ENCODE data around the gene PTCD2. TPM values are rescaled to one million over a fixed set of nuclear protein-coding genes. Genes with fewer than 3 reads are reported as not detected.

PTCD2 gene, protein sequence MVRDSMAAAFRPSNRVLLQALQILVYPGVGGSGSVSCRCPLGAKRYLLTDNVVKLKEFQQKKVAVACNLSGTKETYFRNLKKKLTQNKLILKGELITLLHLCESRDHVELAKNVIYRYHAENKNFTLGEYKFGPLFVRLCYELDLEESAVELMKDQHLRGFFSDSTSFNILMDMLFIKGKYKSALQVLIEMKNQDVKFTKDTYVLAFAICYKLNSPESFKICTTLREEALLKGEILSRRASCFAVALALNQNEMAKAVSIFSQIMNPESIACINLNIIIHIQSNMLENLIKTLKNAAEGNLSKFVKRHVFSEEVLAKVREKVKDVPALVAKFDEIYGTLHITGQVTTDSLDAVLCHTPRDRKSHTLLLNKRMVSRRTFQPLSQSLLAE
- 9.0 and 10.2 TPM in 2 replicates for total RNA-seq

GRCh38 chr5:72319976-72320752 is at the start of gene PTCD2, which contains the start of gene MRPS27:
TSS of gene PTCD2 (plus strand) at chr5:72320373. CDS start at chr5:72320383, 10 bp downstream.
TSS of gene MRPS27 (minus strand) at chr5:72320240. CDS start at chr5:72320221, 19 bp downstream.

Small RNA genes within 50 kb of the gene (small RNA-seq; reads per million reads assigned to genes)
- gene RN7SL153P (ENCODE audit: low replicate concordance) = not detected

Other genes starting within 250 kb of the PTCD2 start
- 164 and 181 TPM in 2 replicates for gene MAP1B, start 212.9 kb upstream of the PTCD2 start, total RNA-seq
- 85.8 and 94.8 TPM in 2 replicates for gene MRPS27, start 133 bp upstream of the PTCD2 start, total RNA-seq
- not detected in 2 replicates for gene ZNF366, start 187.0 kb downstream of the PTCD2 start, total RNA-seq